ENCODE data around the gene ATG16L1.

ATG16L1 gene

DNA sequence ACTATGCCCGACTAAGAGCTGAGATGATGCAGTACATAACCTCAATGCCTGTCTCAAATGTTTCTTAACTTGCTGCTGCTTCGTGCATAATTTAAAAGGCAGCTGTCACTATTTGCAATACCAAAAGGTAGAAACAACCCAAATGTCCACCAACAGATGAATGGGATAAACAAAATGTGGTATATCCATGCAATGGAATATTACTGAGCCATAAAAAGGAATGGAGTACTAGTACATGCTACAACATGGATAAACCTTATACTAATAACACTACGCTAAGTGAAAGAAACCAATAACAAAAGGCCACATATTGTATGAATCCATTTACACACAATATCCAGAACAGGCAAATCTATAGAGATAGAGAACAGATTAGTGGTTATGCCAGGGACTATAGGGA lies 89.8 kb downstream of the ATG16L1 start:
- POLR2A ChIA-PET (ENCODE audit: low non-redundant PET), result no interaction called here
- CTCF ChIA-PET, result no interaction called here
- DNase-seq (ENCODE audit: low spot score), result no peak
- H3K27ac ChIP-seq, result no peak overlapping the region
- TF ChIP-seq, protein P1, sequence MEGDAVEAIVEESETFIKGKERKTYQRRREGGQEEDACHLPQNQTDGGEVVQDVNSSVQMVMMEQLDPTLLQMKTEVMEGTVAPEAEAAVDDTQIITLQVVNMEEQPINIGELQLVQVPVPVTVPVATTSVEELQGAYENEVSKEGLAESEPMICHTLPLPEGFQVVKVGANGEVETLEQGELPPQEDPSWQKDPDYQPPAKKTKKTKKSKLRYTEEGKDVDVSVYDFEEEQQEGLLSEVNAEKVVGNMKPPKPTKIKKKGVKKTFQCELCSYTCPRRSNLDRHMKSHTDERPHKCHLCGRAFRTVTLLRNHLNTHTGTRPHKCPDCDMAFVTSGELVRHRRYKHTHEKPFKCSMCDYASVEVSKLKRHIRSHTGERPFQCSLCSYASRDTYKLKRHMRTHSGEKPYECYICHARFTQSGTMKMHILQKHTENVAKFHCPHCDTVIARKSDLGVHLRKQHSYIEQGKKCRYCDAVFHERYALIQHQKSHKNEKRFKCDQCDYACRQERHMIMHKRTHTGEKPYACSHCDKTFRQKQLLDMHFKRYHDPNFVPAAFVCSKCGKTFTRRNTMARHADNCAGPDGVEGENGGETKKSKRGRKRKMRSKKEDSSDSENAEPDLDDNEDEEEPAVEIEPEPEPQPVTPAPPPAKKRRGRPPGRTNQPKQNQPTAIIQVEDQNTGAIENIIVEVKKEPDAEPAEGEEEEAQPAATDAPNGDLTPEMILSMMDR (conservative IDR thresholded peaks at IDR 0.05; ENCODE audit: low read depth), result no peak

DNA sequence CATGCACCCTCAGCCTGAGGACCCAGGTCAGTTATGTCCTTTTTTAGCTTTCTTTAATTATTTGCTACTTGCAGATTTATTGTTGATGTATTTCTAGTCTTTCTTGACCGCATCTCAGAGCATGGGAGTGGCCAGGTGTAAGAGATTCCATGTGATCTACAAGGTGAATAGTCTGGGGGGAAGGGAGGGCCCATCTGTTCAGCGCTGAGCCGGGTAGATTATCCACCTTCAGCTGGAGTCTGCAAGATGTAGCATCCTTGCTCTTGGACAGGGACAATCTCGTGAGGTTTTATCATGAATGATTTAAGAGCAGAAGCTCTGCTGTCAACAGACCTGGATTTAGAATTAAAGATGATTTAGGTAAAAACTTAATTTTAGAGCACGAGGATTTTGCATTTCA lies 90.8 kb downstream of the ATG16L1 start:
- POLR2A ChIA-PET (ENCODE audit: low non-redundant PET), result no interaction called here
- DNase-seq (ENCODE audit: low spot score), result no peak
- no peak overlapping the region for H3K27ac ChIP-seq
- CTCF ChIA-PET, result interaction anchor here (0.6 kb wide), 1 partner anchor 113 kb away, joined by 4 read pairs; no protein-coding TSS in a partner anchor
- TF ChIP-seq, protein P1 (conservative IDR thresholded peaks at IDR 0.05; ENCODE audit: low read depth), result no peak

DNA sequence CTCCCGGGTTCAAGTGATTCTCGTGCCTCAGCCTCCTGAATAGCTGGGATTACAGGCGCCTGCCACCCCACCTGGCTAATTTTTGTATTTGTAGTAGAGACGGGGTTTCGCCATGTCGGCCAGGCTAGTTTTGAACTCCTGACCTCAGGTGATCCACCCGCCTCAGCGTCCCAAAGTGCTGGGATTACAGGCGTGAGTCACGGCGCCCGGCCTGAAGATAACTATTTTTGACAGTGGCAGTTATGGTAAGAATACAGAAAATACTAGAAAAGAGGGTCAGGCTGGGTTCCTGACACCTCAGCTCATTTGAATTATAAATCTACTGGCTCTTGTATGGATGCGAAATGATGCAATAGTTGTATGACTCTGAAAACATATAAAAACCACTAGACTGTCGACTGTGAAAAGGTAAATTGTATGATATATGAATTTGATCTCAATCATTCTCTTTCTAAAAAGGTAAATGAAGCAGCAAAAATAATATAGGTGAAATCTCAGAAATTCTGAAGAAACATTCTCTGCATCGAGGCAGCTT lies 91.8 kb downstream of the ATG16L1 start:
- CTCF ChIA-PET, result interaction anchor here (0.6 kb wide), 1 partner anchor 48 kb away, joined by 4 read pairs; no protein-coding TSS in a partner anchor
- DNase-seq (ENCODE audit: low spot score), result no peak
- TF ChIP-seq, protein P1 (conservative IDR thresholded peaks at IDR 0.05; ENCODE audit: low read depth), result no peak
- POLR2A ChIA-PET (ENCODE audit: low non-redundant PET), result no interaction called here
- no peak overlapping the region for H3K27ac ChIP-seq
